Liver (tissue), 3 donors: ENCODE measurements around the gene PCDHA6.

ENCODE experiments used
- EGR1 ChIP-seq, 2 donors: IDR thresholded peaks; 2 replicates each; pipeline ENCODE4 v1.6.1; 2016 to 2018; ENCODE audit warnings: antibody characterized with exemption in 2 of 2, low read depth in 2 of 2
- GABPA ChIP-seq, 2 donors: IDR thresholded peaks in 1 of 2; conservative IDR thresholded peaks in 1 of 2; 2 replicates each; pipeline ENCODE4 v1.6.1; 2016; ENCODE audit warnings: antibody characterized with exemption in 2 of 2, mild to moderate bottlenecking in 1 of 2, moderate library complexity in 1 of 2
- HNF4A ChIP-seq, 2 donors: conservative IDR thresholded peaks; 2 replicates each; pipeline ENCODE4 v1.6.1; 2016; ENCODE audit warnings: antibody characterized with exemption in 2 of 2, mild to moderate bottlenecking in 2 of 2
- JUND ChIP-seq, 2 donors: IDR thresholded peaks; 2 replicates each; pipeline ENCODE4 v1.6.1; 2016; ENCODE audit warnings: antibody characterized with exemption in 2 of 2
- RAD21 ChIP-seq, 2 donors: IDR thresholded peaks; 2 replicates each; pipeline ENCODE4 v1.6.1; 2016; ENCODE audit warnings: antibody characterized with exemption in 2 of 2, mild to moderate bottlenecking in 2 of 2
- RXRA ChIP-seq, 2 donors: IDR thresholded peaks; 2 replicates each; pipeline ENCODE4 v1.6.1; 2017 to 2018; ENCODE audit warnings: antibody characterized with exemption in 2 of 2, mild to moderate bottlenecking in 1 of 2
- SP1 ChIP-seq: IDR thresholded peaks from 2 replicates; pipeline ENCODE4 v1.6.1; 2018; ENCODE audit warnings: antibody characterized with exemption, mild to moderate bottlenecking
- TAF1 ChIP-seq: conservative IDR thresholded peaks from 2 replicates; pipeline ENCODE4 v1.6.1; 2016; ENCODE audit warnings: antibody characterized with exemption, mild to moderate bottlenecking
- YY1 ChIP-seq: IDR thresholded peaks from 2 replicates; pipeline ENCODE4 v1.6.1; 2016; ENCODE audit warnings: antibody characterized with exemption, mild to moderate bottlenecking
- TF ChIP-seq, protein P1 (sequence below): fragments of 150-350 bp; IDR thresholded peaks from 2 replicates; pipeline ENCODE4 v1.5.1; 2017; ENCODE audit warnings: improper control_type of control experiment, low read depth, low read length; ENCODE audit not compliant: missing input control
- TF ChIP-seq, protein P2 (sequence below): IDR thresholded peaks from 2 replicates; pipeline ENCODE4 v1.6.1; 2016; ENCODE audit warnings: antibody characterized with exemption
- TF ChIP-seq, protein P3 (sequence below): IDR thresholded peaks from 2 replicates; pipeline ENCODE4 v1.6.1; 2016; ENCODE audit warnings: antibody characterized with exemption, mild to moderate bottlenecking
- TF ChIP-seq, protein P4 (sequence below): IDR thresholded peaks from 2 replicates; pipeline ENCODE4 v1.6.1; 2016; ENCODE audit warnings: antibody characterized with exemption
- TF ChIP-seq, protein P5 (sequence below): IDR thresholded peaks from 2 replicates; pipeline ENCODE4 v1.6.1; 2016; ENCODE audit warnings: antibody characterized with exemption
- donor health status: healthy.
- donor health status: healthy.

DNA sequence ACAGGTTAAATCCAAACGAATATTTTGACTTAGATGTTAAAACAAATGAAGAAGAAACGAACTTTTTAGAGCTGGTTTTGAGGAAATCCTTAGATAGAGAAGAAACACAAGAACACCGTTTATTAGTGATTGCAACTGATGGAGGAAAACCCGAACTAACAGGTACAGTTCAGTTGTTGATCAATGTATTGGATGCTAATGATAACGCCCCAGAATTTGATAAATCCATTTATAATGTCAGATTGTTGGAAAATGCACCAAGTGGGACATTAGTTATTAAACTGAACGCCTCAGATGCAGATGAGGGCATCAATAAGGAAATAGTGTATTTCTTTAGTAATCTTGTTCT, 5.5 kb upstream of the PCDHA6 start:
- TF ChIP-seq, protein P1, sequence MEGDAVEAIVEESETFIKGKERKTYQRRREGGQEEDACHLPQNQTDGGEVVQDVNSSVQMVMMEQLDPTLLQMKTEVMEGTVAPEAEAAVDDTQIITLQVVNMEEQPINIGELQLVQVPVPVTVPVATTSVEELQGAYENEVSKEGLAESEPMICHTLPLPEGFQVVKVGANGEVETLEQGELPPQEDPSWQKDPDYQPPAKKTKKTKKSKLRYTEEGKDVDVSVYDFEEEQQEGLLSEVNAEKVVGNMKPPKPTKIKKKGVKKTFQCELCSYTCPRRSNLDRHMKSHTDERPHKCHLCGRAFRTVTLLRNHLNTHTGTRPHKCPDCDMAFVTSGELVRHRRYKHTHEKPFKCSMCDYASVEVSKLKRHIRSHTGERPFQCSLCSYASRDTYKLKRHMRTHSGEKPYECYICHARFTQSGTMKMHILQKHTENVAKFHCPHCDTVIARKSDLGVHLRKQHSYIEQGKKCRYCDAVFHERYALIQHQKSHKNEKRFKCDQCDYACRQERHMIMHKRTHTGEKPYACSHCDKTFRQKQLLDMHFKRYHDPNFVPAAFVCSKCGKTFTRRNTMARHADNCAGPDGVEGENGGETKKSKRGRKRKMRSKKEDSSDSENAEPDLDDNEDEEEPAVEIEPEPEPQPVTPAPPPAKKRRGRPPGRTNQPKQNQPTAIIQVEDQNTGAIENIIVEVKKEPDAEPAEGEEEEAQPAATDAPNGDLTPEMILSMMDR: no peak
- no peak for TF ChIP-seq EGR1 (IDR thresholded peaks at IDR 0.05; ENCODE audit: low read depth in 2 of 2)
- TF ChIP-seq, protein P2, sequence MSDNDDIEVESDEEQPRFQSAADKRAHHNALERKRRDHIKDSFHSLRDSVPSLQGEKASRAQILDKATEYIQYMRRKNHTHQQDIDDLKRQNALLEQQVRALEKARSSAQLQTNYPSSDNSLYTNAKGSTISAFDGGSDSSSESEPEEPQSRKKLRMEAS: no peak
- TF ChIP-seq HNF4A (conservative IDR thresholded peaks at IDR 0.05): no peak
- no peak for TF ChIP-seq YY1
- no peak for TF ChIP-seq TAF1
- TF ChIP-seq SP1: no peak
- TF ChIP-seq, protein P3, sequence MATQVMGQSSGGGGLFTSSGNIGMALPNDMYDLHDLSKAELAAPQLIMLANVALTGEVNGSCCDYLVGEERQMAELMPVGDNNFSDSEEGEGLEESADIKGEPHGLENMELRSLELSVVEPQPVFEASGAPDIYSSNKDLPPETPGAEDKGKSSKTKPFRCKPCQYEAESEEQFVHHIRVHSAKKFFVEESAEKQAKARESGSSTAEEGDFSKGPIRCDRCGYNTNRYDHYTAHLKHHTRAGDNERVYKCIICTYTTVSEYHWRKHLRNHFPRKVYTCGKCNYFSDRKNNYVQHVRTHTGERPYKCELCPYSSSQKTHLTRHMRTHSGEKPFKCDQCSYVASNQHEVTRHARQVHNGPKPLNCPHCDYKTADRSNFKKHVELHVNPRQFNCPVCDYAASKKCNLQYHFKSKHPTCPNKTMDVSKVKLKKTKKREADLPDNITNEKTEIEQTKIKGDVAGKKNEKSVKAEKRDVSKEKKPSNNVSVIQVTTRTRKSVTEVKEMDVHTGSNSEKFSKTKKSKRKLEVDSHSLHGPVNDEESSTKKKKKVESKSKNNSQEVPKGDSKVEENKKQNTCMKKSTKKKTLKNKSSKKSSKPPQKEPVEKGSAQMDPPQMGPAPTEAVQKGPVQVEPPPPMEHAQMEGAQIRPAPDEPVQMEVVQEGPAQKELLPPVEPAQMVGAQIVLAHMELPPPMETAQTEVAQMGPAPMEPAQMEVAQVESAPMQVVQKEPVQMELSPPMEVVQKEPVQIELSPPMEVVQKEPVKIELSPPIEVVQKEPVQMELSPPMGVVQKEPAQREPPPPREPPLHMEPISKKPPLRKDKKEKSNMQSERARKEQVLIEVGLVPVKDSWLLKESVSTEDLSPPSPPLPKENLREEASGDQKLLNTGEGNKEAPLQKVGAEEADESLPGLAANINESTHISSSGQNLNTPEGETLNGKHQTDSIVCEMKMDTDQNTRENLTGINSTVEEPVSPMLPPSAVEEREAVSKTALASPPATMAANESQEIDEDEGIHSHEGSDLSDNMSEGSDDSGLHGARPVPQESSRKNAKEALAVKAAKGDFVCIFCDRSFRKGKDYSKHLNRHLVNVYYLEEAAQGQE: no peak
- no peak for TF ChIP-seq JUND (IDR thresholded peaks at IDR 0.05)
- TF ChIP-seq, protein P4, sequence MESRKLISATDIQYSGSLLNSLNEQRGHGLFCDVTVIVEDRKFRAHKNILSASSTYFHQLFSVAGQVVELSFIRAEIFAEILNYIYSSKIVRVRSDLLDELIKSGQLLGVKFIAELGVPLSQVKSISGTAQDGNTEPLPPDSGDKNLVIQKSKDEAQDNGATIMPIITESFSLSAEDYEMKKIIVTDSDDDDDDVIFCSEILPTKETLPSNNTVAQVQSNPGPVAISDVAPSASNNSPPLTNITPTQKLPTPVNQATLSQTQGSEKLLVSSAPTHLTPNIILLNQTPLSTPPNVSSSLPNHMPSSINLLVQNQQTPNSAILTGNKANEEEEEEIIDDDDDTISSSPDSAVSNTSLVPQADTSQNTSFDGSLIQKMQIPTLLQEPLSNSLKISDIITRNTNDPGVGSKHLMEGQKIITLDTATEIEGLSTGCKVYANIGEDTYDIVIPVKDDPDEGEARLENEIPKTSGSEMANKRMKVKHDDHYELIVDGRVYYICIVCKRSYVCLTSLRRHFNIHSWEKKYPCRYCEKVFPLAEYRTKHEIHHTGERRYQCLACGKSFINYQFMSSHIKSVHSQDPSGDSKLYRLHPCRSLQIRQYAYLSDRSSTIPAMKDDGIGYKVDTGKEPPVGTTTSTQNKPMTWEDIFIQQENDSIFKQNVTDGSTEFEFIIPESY: no peak
- TF ChIP-seq GABPA (IDR thresholded peaks at IDR 0.05 in 1 of 2, conservative IDR thresholded peaks at IDR 0.05 in 1 of 2): no peak
- TF ChIP-seq RXRA (IDR thresholded peaks at IDR 0.05): no peak
- TF ChIP-seq, protein P5, sequence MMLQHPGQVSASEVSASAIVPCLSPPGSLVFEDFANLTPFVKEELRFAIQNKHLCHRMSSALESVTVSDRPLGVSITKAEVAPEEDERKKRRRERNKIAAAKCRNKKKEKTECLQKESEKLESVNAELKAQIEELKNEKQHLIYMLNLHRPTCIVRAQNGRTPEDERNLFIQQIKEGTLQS: no peak
- TF ChIP-seq RAD21 (IDR thresholded peaks at IDR 0.05): no peak
